ENCODE results near the gene GREB1.

- TF ChIP-seq, protein P1, sequence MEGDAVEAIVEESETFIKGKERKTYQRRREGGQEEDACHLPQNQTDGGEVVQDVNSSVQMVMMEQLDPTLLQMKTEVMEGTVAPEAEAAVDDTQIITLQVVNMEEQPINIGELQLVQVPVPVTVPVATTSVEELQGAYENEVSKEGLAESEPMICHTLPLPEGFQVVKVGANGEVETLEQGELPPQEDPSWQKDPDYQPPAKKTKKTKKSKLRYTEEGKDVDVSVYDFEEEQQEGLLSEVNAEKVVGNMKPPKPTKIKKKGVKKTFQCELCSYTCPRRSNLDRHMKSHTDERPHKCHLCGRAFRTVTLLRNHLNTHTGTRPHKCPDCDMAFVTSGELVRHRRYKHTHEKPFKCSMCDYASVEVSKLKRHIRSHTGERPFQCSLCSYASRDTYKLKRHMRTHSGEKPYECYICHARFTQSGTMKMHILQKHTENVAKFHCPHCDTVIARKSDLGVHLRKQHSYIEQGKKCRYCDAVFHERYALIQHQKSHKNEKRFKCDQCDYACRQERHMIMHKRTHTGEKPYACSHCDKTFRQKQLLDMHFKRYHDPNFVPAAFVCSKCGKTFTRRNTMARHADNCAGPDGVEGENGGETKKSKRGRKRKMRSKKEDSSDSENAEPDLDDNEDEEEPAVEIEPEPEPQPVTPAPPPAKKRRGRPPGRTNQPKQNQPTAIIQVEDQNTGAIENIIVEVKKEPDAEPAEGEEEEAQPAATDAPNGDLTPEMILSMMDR (IDR thresholded peaks at IDR 0.05) = no peak
- no peak for TF ChIP-seq POLR2A (IDR thresholded peaks at IDR 0.05)
Measured at GRCh38 chr2:11629851-11630250, 96.0 kb downstream of the GREB1 start.
